Choroid plexus epithelial cell (primary cell): Measurements from ENCODE around the gene CDKN2A.

Experiments used
- DNase-seq: peaks from one replicate; pipeline ENCODE4 v3.0.0-alpha.2; 2010; ENCODE audit warnings: low read depth
- H3K4me3 ChIP-seq: 2 replicates; pipeline ENCODE4 v1.5.1; 2011; ENCODE audit warnings: low read depth, mild to moderate bottlenecking, control low read depth, low read length, moderate library complexity
- TF ChIP-seq, protein P1 (sequence below): conservative IDR thresholded peaks from 2 replicates; pipeline ENCODE4 v1.5.1; 2011; ENCODE audit warnings: low read depth, mild to moderate bottlenecking, control low read depth, inconsistent platforms, low read length, moderate library complexity

CDKN2A gene

DNA sequence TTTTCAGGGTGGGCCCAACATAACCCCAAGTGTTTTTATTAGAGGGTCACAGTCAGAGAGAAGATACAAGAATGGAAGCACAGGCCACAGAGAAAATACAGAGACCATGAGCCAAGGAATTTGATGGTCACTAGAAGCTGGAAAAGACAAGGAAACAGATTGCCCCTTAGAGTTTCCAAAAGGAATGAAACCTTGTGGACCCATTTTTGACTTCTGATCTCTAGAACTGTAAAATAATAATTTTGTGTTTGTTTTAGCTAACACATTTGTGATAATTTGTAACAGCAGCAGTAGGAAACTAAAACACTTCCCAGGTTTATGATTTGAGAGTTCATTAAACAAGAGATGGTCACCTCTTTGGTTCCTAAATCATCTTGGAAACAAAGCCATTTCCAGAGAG is 21.8 kb downstream of the CDKN2A start:
- DNase-seq: no peak
- TF ChIP-seq, protein P1, sequence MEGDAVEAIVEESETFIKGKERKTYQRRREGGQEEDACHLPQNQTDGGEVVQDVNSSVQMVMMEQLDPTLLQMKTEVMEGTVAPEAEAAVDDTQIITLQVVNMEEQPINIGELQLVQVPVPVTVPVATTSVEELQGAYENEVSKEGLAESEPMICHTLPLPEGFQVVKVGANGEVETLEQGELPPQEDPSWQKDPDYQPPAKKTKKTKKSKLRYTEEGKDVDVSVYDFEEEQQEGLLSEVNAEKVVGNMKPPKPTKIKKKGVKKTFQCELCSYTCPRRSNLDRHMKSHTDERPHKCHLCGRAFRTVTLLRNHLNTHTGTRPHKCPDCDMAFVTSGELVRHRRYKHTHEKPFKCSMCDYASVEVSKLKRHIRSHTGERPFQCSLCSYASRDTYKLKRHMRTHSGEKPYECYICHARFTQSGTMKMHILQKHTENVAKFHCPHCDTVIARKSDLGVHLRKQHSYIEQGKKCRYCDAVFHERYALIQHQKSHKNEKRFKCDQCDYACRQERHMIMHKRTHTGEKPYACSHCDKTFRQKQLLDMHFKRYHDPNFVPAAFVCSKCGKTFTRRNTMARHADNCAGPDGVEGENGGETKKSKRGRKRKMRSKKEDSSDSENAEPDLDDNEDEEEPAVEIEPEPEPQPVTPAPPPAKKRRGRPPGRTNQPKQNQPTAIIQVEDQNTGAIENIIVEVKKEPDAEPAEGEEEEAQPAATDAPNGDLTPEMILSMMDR: no peak
- peak overlapping the region; percentile 5 for H3K4me3 ChIP-seq

DNA sequence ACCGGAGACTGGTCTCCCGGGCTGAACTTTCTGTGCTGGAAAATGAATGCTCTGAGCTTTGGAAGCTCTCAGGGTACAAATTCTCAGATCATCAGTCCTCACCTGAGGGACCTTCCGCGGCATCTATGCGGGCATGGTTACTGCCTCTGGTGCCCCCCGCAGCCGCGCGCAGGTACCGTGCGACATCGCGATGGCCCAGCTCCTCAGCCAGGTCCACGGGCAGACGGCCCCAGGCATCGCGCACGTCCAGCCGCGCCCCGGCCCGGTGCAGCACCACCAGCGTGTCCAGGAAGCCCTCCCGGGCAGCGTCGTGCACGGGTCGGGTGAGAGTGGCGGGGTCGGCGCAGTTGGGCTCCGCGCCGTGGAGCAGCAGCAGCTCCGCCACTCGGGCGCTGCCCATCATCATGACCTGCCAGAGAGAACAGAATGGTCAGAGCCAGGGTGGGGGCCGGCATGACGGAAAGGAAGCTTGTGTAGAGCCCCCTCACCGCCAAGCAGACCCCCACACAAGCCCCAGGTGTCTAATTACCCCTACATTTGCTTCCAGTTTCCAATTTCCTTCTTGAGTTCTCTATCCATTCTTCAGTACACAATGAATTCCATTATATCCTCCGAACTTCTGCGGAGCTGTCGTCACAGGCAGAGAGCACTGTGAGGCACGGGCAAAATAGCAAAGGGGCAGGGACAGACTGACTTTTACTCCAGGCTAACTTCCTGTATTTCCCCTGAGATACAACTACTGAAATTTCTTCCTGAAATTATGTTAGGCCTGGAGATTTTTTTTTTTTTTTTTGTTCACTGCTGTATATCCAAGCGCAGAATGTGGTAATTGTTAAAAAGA is 23.2 kb downstream of the CDKN2A start:
- DNase-seq: peak; percentile 55
- TF ChIP-seq, protein P1: no peak
- H3K4me3 ChIP-seq: peak overlapping the region; percentile 25

DNA sequence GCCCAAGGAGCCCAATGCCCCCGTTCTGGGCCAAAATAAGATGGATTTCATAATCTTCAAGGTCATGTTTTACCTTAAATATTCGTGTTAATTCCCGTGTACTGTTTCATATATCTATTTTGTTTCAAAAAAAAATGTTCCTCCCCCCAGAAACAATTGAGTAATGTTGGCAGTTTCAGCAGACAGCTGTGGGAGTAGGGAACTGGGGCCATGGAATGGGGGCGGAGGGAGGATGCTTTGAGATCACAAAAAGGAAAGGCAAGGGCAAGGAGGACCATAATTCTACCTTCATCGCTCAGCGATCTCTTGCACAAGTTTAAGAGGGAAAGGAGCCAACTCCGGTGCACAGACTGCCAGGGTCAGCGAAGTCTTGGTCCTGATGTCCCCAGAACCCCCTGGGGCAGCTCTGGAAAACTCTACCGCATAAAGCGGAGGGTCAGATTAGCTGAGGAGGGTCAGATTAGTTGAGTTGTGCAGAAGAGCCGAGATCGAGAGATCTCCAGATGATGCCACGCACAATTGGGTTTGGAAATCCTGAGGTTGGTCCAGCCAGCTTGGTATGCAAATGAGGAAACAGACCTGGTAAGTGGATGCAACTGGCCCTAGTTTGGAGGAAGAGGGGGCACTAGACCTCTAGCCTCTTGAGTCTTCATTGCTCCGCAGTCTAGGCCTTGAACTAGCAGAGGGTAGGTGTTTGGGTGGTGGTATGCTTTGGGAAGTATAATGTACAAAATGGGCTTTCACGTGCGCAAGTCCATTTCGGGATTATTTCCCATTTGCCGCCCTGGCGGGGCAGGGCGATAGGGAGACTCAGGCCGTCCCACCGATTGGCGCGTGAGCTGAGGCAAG is 24.0 kb downstream of the CDKN2A start:
- TF ChIP-seq, protein P1: no peak
- H3K4me3 ChIP-seq: no peak overlapping the region
- DNase-seq: no peak

DNA sequence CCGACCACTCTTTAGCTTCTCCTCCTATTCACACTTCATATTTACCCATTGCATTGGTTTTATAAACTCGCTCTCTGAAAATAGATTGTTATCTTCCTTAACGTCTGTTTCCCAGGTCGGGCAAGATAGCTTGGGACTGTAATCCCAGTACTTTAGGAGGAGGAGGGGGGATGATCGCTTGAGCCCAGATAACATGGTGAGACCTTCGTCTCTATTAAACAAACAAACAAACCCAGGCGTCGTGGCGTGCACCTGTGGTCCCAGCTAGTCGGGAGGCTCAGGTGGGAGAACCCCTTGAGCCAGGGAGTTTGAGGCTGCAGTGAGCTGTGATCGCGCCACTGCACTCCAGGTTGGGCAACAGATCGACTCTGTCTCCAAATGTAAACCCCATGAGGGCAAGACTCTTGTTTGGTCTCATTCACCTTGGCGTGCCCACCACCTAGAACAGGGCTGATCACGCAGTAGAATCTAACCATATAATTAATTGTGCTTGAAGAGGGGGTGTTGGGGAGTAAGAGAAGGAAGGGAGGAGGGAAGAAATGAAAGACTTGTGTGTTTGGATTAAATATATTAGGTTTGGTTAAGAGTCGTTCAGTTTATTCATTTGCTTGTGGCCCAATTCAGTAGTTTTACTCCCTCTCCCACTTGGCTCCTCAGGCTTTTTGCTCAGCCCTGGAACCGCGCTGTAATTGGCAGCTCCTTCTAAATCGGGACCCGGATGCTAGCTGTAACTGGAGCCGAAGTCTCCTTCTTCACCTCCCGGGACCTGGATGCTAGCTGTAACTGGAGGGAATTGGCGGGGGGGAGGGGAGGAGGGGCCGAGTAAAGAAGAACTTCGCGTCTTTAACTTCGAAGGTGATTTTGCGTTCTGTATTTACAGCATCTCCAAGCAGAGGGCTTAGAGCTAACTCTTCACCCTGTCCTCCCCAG is 24.9 kb downstream of the CDKN2A start:
- TF ChIP-seq, protein P1: no peak
- peak; percentile 74 for DNase-seq
- H3K4me3 ChIP-seq: no peak overlapping the region

DNA sequence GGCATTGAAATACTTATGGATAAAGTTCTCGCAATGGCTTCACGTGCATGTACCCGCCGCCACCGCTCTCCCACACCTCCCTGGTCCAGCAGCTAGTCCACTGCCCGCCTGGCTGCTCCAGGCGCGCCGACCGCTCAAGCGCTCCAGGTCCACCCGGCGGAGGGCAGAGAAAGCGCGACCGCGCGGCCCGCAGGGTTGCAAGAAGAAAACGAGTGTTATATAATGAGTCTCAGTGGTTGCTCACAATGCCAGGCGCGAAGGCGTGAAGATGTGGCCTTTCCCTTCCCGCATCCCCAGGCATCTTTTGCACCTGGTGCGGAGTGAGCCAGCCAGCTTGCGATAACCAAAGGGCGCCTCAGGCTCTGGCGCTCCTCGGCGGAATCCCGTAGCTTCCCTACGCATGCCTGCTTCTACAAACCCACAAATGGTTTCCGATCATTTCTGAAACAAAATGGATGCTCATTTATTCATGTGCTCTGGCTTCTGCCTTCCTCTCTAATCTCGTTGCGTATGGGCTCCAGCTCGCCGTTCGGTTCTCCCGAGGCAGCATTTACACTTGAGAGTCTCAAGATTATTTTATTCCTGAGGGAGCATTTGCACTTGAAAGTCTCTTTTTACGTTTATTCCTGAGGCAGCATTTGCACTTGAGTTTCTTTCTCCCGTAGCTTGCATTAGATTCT is 25.7 kb downstream of the CDKN2A start:
- peak overlapping the region; percentile 39 for H3K4me3 ChIP-seq
- TF ChIP-seq, protein P1: peak; percentile 14
- no peak for DNase-seq

DNA sequence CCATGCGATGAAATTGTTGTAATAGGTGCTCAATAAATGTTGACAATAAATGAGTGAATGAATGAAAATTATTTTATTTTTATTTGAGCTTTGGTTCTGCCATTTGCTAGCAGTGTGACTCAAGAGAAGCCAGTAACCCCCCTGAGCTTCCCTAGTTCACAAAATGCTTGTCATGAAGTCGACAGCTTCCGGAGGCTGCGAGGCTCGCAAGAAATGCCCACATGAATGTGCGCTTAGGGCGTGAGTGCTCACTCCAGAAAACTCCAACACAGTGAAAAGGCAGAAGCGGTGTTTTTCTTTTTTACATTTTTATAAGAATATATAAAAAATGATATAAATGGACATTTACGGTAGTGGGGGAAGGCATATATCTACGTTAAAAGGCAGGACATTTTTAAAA is 26.5 kb downstream of the CDKN2A start:
- TF ChIP-seq, protein P1: no peak
- no peak for DNase-seq
- H3K4me3 ChIP-seq: no peak overlapping the region
